GM18907 (cell line): Measurements from ENCODE around the gene ATP8A2.

ENCODE experiments used
- ATAC-seq: cut with Tn5 transposase; IDR thresholded peaks from one replicate; pipeline ENCODE4 v1.9.1; 2021; ENCODE audit warnings: mild to moderate bottlenecking, moderate library complexity; ENCODE audit not compliant: unreplicated experiment

ATP8A2 gene

GRCh38 chr13:25616674-25617073 is 244.9 kb downstream of the ATP8A2 start:
- no peak for ATAC-seq

GRCh38 chr13:25619897-25620296 is 248.1 kb downstream of the ATP8A2 start:
- ATAC-seq: no peak

GRCh38 chr13:25625414-25625813 is 253.6 kb downstream of the ATP8A2 start:
- ATAC-seq: no peak

- ATAC-seq: no peak
These were observed 258.6 kb downstream of the ATP8A2 start for GRCh38 chr13:25630329-25630900.

GRCh38 chr13:25632166-25632888 is 260.6 kb downstream of the ATP8A2 start:
- ATAC-seq: no peak

- ATAC-seq: no peak
These were observed 261.3 kb downstream of the ATP8A2 start for GRCh38 chr13:25633093-25633492.

- ATAC-seq: no peak
These were observed 273.9 kb downstream of the ATP8A2 start for GRCh38 chr13:25645681-25646080.

- ATAC-seq: no peak
These were observed 277.3 kb downstream of the ATP8A2 start for GRCh38 chr13:25649001-25649633.

GRCh38 chr13:25652764-25653163 is 281.0 kb downstream of the ATP8A2 start:
- ATAC-seq: no peak

GRCh38 chr13:25654322-25654721 is 282.5 kb downstream of the ATP8A2 start:
- ATAC-seq: no peak

GRCh38 chr13:25657157-25657556 is 285.4 kb downstream of the ATP8A2 start:
- ATAC-seq: no peak

GRCh38 chr13:25659091-25659795 is 287.5 kb downstream of the ATP8A2 start:
- no peak for ATAC-seq

GRCh38 chr13:25660996-25661395 is 289.2 kb downstream of the ATP8A2 start:
- ATAC-seq: no peak

GRCh38 chr13:25662516-25662915 is 290.7 kb downstream of the ATP8A2 start:
- no peak for ATAC-seq

GRCh38 chr13:25668345-25668744 is 296.6 kb downstream of the ATP8A2 start:
- no peak for ATAC-seq

GRCh38 chr13:25673711-25674110 is 301.9 kb downstream of the ATP8A2 start:
- no peak for ATAC-seq

GRCh38 chr13:25674371-25674770 is 302.6 kb downstream of the ATP8A2 start:
- ATAC-seq: no peak

- ATAC-seq: no peak
These were observed 303.3 kb downstream of the ATP8A2 start for GRCh38 chr13:25675060-25675459.

GRCh38 chr13:25677956-25678355 is 306.2 kb downstream of the ATP8A2 start:
- no peak for ATAC-seq

- no peak for ATAC-seq
These were observed 306.6 kb downstream of the ATP8A2 start for GRCh38 chr13:25678398-25678797.

GRCh38 chr13:25679159-25679558 is 307.4 kb downstream of the ATP8A2 start:
- ATAC-seq: no peak

GRCh38 chr13:25679936-25680335 is 308.2 kb downstream of the ATP8A2 start:
- ATAC-seq: no peak
